ENCODE data around the gene AR.
"Not testable (repeated sequence)": the region's sequence is repeated elsewhere in the genome, so short reads cannot be mapped to it uniquely, and the experiment has no call there.

The AR gene

GRCh38 chrX:67648361-67648760 lies 104.5 kb downstream of the AR start:
- DNase-seq (ENCODE audit: low spot score) = no peak

- DNase-seq (ENCODE audit: low spot score) = no peak
Measured at GRCh38 chrX:67651437-67652142, 107.8 kb downstream of the AR start.

- DNase-seq (ENCODE audit: low spot score) = no peak
Measured at GRCh38 chrX:67652543-67652942, 108.7 kb downstream of the AR start.

- no peak for DNase-seq (ENCODE audit: low spot score)
Measured at GRCh38 chrX:67654301-67654700, 110.5 kb downstream of the AR start.

GRCh38 chrX:67665583-67665982 lies 121.8 kb downstream of the AR start:
- no peak for DNase-seq (ENCODE audit: low spot score)

- DNase-seq (ENCODE audit: low spot score) = not testable (repeated sequence)
Measured at GRCh38 chrX:67670717-67671116, 126.9 kb downstream of the AR start.

GRCh38 chrX:67673741-67674274 lies 130.0 kb downstream of the AR start:
- no peak for DNase-seq (ENCODE audit: low spot score)

GRCh38 chrX:67674741-67675140 lies 130.9 kb downstream of the AR start:
- no peak for DNase-seq (ENCODE audit: low spot score)

- no peak for DNase-seq (ENCODE audit: low spot score)
Measured at GRCh38 chrX:67684136-67684535, 140.3 kb downstream of the AR start.

- DNase-seq (ENCODE audit: low spot score) = no peak
Measured at GRCh38 chrX:67692246-67692645, 148.4 kb downstream of the AR start.

GRCh38 chrX:67693928-67694327 lies 150.1 kb downstream of the AR start:
- no peak for DNase-seq (ENCODE audit: low spot score)

- DNase-seq (ENCODE audit: low spot score) = no peak
Measured at GRCh38 chrX:67697452-67697851, 153.6 kb downstream of the AR start.

GRCh38 chrX:67700602-67701001 lies 156.8 kb downstream of the AR start:
- no peak for DNase-seq (ENCODE audit: low spot score)

GRCh38 chrX:67714004-67714403 lies 170.2 kb downstream of the AR start:
- DNase-seq (ENCODE audit: low spot score) = no peak

GRCh38 chrX:67717571-67717970 lies 173.8 kb downstream of the AR start:
- no peak for DNase-seq (ENCODE audit: low spot score)

- no peak for DNase-seq (ENCODE audit: low spot score)
Measured at GRCh38 chrX:67718926-67719325, 175.1 kb downstream of the AR start.

GRCh38 chrX:67720344-67720743 lies 176.5 kb downstream of the AR start:
- no peak for DNase-seq (ENCODE audit: low spot score)

- no peak for DNase-seq (ENCODE audit: low spot score)
Measured at GRCh38 chrX:67721321-67721720, 177.5 kb downstream of the AR start.

- no peak for DNase-seq (ENCODE audit: low spot score)
Measured at GRCh38 chrX:67723580-67724351, 179.9 kb downstream of the AR start.

GRCh38 chrX:67724359-67725110 lies 180.7 kb downstream of the AR start:
- no peak for DNase-seq (ENCODE audit: low spot score)

- no peak for DNase-seq (ENCODE audit: low spot score)
Measured at GRCh38 chrX:67725471-67725870, 181.7 kb downstream of the AR start.

GRCh38 chrX:67726018-67726417 lies 182.2 kb downstream of the AR start:
- DNase-seq (ENCODE audit: low spot score) = no peak

GRCh38 chrX:67727576-67727975 lies 183.8 kb downstream of the AR start:
- DNase-seq (ENCODE audit: low spot score) = no peak
